Measurements from ENCODE around the gene BRIP1. TPM values are rescaled to one million over a fixed set of nuclear protein-coding genes. Genes with fewer than 3 reads are reported as not detected.

Gene BRIP1
- total and polyA plus RNA-seq, 2 experiments from 2014 or later, result 8.0 to 23.1 TPM

- TF ChIP-seq, protein P1, sequence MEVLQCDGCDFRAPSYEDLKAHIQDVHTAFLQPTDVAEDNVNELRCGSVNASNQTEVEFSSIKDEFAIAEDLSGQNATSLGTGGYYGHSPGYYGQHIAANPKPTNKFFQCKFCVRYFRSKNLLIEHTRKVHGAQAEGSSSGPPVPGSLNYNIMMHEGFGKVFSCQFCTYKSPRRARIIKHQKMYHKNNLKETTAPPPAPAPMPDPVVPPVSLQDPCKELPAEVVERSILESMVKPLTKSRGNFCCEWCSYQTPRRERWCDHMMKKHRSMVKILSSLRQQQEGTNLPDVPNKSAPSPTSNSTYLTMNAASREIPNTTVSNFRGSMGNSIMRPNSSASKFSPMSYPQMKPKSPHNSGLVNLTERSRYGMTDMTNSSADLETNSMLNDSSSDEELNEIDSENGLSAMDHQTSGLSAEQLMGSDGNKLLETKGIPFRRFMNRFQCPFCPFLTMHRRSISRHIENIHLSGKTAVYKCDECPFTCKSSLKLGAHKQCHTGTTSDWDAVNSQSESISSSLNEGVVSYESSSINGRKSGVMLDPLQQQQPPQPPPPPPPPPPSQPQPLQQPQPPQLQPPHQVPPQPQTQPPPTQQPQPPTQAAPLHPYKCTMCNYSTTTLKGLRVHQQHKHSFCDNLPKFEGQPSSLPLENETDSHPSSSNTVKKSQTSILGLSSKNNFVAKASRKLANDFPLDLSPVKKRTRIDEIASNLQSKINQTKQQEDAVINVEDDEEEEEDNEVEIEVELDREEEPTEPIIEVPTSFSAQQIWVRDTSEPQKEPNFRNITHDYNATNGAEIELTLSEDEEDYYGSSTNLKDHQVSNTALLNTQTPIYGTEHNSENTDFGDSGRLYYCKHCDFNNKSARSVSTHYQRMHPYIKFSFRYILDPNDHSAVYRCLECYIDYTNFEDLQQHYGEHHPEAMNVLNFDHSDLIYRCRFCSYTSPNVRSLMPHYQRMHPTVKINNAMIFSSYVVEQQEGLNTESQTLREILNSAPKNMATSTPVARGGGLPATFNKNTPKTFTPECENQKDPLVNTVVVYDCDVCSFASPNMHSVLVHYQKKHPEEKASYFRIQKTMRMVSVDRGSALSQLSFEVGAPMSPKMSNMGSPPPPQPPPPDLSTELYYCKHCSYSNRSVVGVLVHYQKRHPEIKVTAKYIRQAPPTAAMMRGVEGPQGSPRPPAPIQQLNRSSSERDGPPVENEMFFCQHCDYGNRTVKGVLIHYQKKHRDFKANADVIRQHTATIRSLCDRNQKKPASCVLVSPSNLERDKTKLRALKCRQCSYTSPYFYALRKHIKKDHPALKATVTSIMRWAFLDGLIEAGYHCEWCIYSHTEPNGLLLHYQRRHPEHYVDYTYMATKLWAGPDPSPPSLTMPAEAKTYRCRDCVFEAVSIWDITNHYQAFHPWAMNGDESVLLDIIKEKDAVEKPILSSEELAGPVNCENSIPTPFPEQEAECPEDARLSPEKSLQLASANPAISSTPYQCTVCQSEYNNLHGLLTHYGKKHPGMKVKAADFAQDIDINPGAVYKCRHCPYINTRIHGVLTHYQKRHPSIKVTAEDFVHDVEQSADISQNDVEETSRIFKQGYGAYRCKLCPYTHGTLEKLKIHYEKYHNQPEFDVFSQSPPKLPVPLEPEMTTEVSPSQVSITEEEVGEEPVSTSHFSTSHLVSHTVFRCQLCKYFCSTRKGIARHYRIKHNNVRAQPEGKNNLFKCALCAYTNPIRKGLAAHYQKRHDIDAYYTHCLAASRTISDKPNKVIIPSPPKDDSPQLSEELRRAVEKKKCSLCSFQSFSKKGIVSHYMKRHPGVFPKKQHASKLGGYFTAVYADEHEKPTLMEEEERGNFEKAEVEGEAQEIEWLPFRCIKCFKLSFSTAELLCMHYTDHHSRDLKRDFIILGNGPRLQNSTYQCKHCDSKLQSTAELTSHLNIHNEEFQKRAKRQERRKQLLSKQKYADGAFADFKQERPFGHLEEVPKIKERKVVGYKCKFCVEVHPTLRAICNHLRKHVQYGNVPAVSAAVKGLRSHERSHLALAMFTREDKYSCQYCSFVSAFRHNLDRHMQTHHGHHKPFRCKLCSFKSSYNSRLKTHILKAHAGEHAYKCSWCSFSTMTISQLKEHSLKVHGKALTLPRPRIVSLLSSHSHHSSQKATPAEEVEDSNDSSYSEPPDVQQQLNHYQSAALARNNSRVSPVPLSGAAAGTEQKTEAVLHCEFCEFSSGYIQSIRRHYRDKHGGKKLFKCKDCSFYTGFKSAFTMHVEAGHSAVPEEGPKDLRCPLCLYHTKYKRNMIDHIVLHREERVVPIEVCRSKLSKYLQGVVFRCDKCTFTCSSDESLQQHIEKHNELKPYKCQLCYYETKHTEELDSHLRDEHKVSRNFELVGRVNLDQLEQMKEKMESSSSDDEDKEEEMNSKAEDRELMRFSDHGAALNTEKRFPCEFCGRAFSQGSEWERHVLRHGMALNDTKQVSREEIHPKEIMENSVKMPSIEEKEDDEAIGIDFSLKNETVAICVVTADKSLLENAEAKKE (CRISPR knock-in tag; IDR thresholded peaks at IDR 0.05), result no peak
- no peak for TF ChIP-seq STAT1 (IDR thresholded peaks at IDR 0.05; ENCODE audit: unreplicated experiment)
- no peak for TF ChIP-seq JUNB (IDR thresholded peaks at IDR 0.05; ENCODE audit: unreplicated experiment)
- no peak for TF ChIP-seq CREB1 (CRISPR knock-in tag; IDR thresholded peaks at IDR 0.05; ENCODE audit: low read depth)
- TF ChIP-seq, protein P2, sequence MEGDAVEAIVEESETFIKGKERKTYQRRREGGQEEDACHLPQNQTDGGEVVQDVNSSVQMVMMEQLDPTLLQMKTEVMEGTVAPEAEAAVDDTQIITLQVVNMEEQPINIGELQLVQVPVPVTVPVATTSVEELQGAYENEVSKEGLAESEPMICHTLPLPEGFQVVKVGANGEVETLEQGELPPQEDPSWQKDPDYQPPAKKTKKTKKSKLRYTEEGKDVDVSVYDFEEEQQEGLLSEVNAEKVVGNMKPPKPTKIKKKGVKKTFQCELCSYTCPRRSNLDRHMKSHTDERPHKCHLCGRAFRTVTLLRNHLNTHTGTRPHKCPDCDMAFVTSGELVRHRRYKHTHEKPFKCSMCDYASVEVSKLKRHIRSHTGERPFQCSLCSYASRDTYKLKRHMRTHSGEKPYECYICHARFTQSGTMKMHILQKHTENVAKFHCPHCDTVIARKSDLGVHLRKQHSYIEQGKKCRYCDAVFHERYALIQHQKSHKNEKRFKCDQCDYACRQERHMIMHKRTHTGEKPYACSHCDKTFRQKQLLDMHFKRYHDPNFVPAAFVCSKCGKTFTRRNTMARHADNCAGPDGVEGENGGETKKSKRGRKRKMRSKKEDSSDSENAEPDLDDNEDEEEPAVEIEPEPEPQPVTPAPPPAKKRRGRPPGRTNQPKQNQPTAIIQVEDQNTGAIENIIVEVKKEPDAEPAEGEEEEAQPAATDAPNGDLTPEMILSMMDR (conservative IDR thresholded peaks at IDR 0.05; ENCODE audit: low read depth in 2 of 2), result no peak
- TF ChIP-seq ZNF331 (CRISPR knock-in tag; IDR thresholded peaks at IDR 0.05; ENCODE audit: low read depth), result no peak
Measured at GRCh38 chr17:61733021-61733420, 130.3 kb downstream of the BRIP1 start (continued).

DNA sequence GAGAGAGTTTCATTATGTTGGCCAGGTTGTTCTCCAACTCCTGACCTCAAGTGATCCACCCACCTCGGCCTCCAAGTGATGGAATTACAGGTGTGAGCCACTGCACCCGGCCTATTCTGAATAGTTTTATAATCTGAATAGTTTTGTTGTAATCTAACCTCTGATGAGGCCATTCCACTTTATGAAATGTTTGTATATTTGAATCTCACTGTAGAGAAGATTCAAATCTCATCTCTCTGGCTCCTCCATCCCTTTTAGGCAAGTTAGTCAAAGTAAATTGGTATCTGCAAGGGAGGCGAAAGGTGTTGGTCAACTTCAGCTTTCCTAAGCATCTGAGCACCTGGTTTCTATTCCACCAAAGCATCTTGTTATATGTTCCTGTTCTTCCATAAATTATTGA, 131.2 kb downstream of the BRIP1 start:
- Histone ChIP-seq H3K27me3 (ENCODE audit: insufficient read depth) (no peaks in the 10 kb centered on the region), H3K36me3 (ENCODE audit: insufficient read depth) (no peaks in the 10 kb centered on the region), H3K79me2 (replicated peaks; ENCODE audit: insufficient read depth) (no peaks in the 10 kb centered on the region), H3K4me1 (ENCODE audit: insufficient read depth) (no peaks in the 10 kb centered on the region), H4K20me1 (replicated peaks; ENCODE audit: insufficient read depth) (no peaks in the 10 kb centered on the region), H3K4me3 (no peak overlapping the region), H3K4me2 (no peak overlapping the region), H3K27ac (ENCODE audit: low read depth) (no peak overlapping the region), H2AFZ (no peak overlapping the region), H3K9me2 (ENCODE audit: insufficient read depth) (no peaks in the 10 kb centered on the region), H3F3A (replicated peaks; ENCODE audit: low read depth) (no peaks in the 10 kb centered on the region)
- no peak for ATAC-seq
- no peak overlapping the region for H3K27ac Mint-ChIP-seq
- no peaks in the 10 kb centered on the region for H3K27me3 Mint-ChIP-seq (ENCODE audit: insufficient read depth, low read depth, poor library complexity)
- peaks cover 5% of the 10 kb centered on the region; the same call in 2 of the 3 replicates for H3K9me3 Mint-ChIP-seq
- no peak for DNase-seq (ENCODE audit: low spot score)
- no peak overlapping the region for H3K4me3 Mint-ChIP-seq
- H3K4me1 Mint-ChIP-seq, result no peaks in the 10 kb centered on the region
- peaks cover 13% of the 10 kb centered on the region; the same call in 2 of the 3 replicates for H3K36me3 Mint-ChIP-seq (ENCODE audit: low read depth)
- TF ChIP-seq, protein P1 (CRISPR knock-in tag; IDR thresholded peaks at IDR 0.05), result no peak
- TF ChIP-seq ZNF114 (CRISPR knock-in tag; IDR thresholded peaks at IDR 0.05), result no peak

Measured in GM23338 (cell line).